ENCODE measurements around the gene KLF11.

DNA sequence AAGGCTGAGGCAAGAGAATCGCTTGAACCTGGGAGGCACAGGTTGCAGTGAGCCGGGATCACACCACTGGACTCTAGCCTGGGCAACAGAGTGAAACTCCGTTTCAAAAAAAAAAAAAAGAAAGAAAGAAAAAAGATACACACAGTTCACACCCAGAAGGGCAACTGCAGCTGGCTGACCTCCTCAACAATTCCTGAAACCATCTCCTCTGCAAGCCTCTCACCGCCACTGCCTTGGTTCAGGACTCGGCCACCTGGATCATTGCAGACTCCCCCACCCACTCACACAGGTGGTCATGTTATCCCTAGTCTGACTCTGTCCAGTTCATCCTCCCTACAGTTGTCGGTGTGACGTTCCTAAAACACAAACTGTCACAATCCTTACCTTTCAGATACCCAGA lies 34.7 kb downstream of the KLF11 start:
- TF ChIP-seq CTCF (conservative IDR thresholded peaks at IDR 0.05; ENCODE audit: low read length) (no peak), EZH2phosphoT487 (IDR thresholded peaks at IDR 0.05; ENCODE audit: borderline replicate concordance) (no peak)

All from Loucy (cell line).